HepG2 (cell line): ENCODE data around the gene GRB10. TPM values are rescaled to one million over a fixed set of nuclear protein-coding genes. Genes with fewer than 3 reads are reported as not detected.

Experiments used
- AGO2 ChIP-seq: fragments of 200-400 bp; formaldehyde crosslinking; optimal IDR thresholded peaks from 2 replicates; pipeline ENCODE3; 2017; ENCODE audit warnings: mild to moderate bottlenecking, low read depth, low read length, moderate library complexity
- ATF7-NPFF ChIP-seq: sonication (generic); formaldehyde crosslinking; IDR thresholded peaks from 2 replicates; pipeline ENCODE4 v1.8.1; 2023; ENCODE audit warnings: mild to moderate bottlenecking, low read depth, missing genetic modification reagents, moderate library complexity
- ERF ChIP-seq: IDR thresholded peaks from 2 replicates; pipeline ENCODE4 v1.6.1; 2018; ENCODE audit warnings: missing biosample characterization, missing genetic modification reagents
- FOXA1 ChIP-seq, 2 experiments: fragments of 450-650 bp in 1 of 2; sonication (generic) in 1 of 2; formaldehyde crosslinking in 1 of 2; IDR thresholded peaks; 2 replicates each; pipeline versions ENCODE4 v1.4.0 to v1.6.1; 2016 to 2020; ENCODE audit warnings: missing genetic modification reagents in 1 of 2
- GATAD2A ChIP-seq: IDR thresholded peaks from 2 replicates; pipeline ENCODE4 v1.6.1; 2016
- HNF4A ChIP-seq: sonication (generic); formaldehyde crosslinking; IDR thresholded peaks from 2 replicates; pipeline ENCODE4 v1.4.0; 2020; ENCODE audit warnings: missing genetic modification reagents
- JUNB ChIP-seq: sonication (generic); formaldehyde crosslinking; IDR thresholded peaks from 2 replicates; pipeline ENCODE4 v1.8.0; 2022; ENCODE audit warnings: missing genetic modification reagents, mild to moderate bottlenecking, borderline replicate concordance
- LCORL ChIP-seq, 2 experiments: fragments of 450-650 bp in 1 of 2; sonication (generic) in 1 of 2; formaldehyde crosslinking in 1 of 2; IDR thresholded peaks; 2 replicates each; pipeline versions ENCODE4 v1.5.0 to v1.6.1; 2017 to 2020; ENCODE audit warnings: antibody characterized with exemption in 1 of 2, missing genetic modification reagents in 1 of 2
- PBX2 ChIP-seq: IDR thresholded peaks from 2 replicates; pipeline ENCODE4 v1.6.1; 2016; ENCODE audit warnings: control low read depth
- REL ChIP-seq: sonication (generic); formaldehyde crosslinking; conservative IDR thresholded peaks from 2 replicates; pipeline ENCODE4 v1.8.0; 2022; ENCODE audit warnings: mild to moderate bottlenecking, missing genetic modification reagents, moderate library complexity
- REST ChIP-seq, 2 experiments: IDR thresholded peaks; 2 replicates each; pipeline ENCODE4 v1.6.1; 2011 to 2012; ENCODE audit warnings: low read length in 2 of 2, borderline replicate concordance in 1 of 2, low read depth in 1 of 2, mild to moderate bottlenecking in 1 of 2, moderate library complexity in 1 of 2
- REXO4 ChIP-seq: sonication (generic); formaldehyde crosslinking; IDR thresholded peaks from 2 replicates; pipeline ENCODE4 v1.8.0; 2022; ENCODE audit warnings: missing genetic modification reagents, mild to moderate bottlenecking, borderline replicate concordance
- TBX2 ChIP-seq: sonication (generic); formaldehyde crosslinking; IDR thresholded peaks from 2 replicates; pipeline ENCODE4 v1.5.0; 2020; ENCODE audit warnings: missing genetic modification reagents, mild to moderate bottlenecking, borderline replicate concordance
- TBX3 ChIP-seq: fragments of 450-650 bp; IDR thresholded peaks from 2 replicates; pipeline ENCODE4 v1.6.1; 2017; ENCODE audit warnings: antibody characterized with exemption, mild to moderate bottlenecking, inconsistent platforms, borderline replicate concordance
- TRIM22 ChIP-seq: fragments of 450-650 bp; IDR thresholded peaks from 2 replicates; pipeline ENCODE4 v1.6.1; 2017
- ZC3H4 ChIP-seq: sonication (generic); formaldehyde crosslinking; IDR thresholded peaks from 2 replicates; pipeline ENCODE4 v1.4.0; 2020; ENCODE audit warnings: missing genetic modification reagents, borderline replicate concordance
- ZNF660 ChIP-seq: sonication (generic); formaldehyde crosslinking; IDR thresholded peaks from 2 replicates; pipeline ENCODE4 v1.5.1; 2020; ENCODE audit warnings: mild to moderate bottlenecking, low read depth, missing genetic modification reagents, borderline replicate concordance
- ZNF678 ChIP-seq: sonication (generic); formaldehyde crosslinking; IDR thresholded peaks from 2 replicates; pipeline ENCODE4 v1.4.0; 2020; ENCODE audit warnings: mild to moderate bottlenecking, missing genetic modification reagents
- polyA plus RNA-seq, 8 experiments: library from polyadenylated mRNA; depleted of rRNA in 3 of 8; stranded (reverse) in 7 of 8; unstranded in 1 of 8; fragments of >200 nt; fragmentation: Illumina TruSeq in 4 of 8; extraction: Trizol in 4 of 8; gene quantifications; 2 replicates each; pipeline versions ENCODE4 v1.2.1 to v1.2.3, GENCODE V29; 2011 to 2016; ENCODE audit warnings: low read depth in 4 of 8, missing spikeins in 1 of 8, mixed read lengths in 1 of 8; ENCODE audit not compliant: insufficient read depth in 1 of 8
- total RNA-seq, 5 experiments: library from RNA; depleted of rRNA; stranded (reverse); fragments of >200 nt; fragmentation: Illumina TruSeq; extraction: Trizol; gene quantifications; 2 replicates each; pipeline ENCODE4 v1.2.3, GENCODE V29; 2016; ENCODE audit warnings: low read depth in 1 of 5
- TF ChIP-seq, protein P1 (sequence below): sonication (generic); formaldehyde crosslinking; IDR thresholded peaks from 2 replicates; pipeline ENCODE4 v1.5.1; 2020; ENCODE audit warnings: missing genetic modification reagents, mild to moderate bottlenecking, borderline replicate concordance
- TF ChIP-seq, protein P2 (sequence below): sonication (generic); formaldehyde crosslinking; IDR thresholded peaks from 2 replicates; pipeline ENCODE4 v1.4.0; 2020; ENCODE audit warnings: missing genetic modification reagents

The GRB10 gene
- total and polyA plus RNA-seq, 2 of the 13 experiments (the other 11 are each of a cell fraction or from before 2014, with no cell fraction given) = 4.0 to 6.8 TPM

- TF ChIP-seq GATAD2A (CRISPR knock-in tag) (peak; percentile 52; the same call in 1 of the 2 replicates), REST (IDR thresholded peaks at IDR 0.05; ENCODE audit: borderline replicate concordance in 1 of 2, low read depth in 1 of 2, low read length in 2 of 2) (no peak), TBX2 (CRISPR knock-in tag) (peak; percentile 56; the same call in 1 of the 2 replicates), TBX3 (peak; percentile 47; the same call in 1 of the 2 replicates), JUNB (no peak), LCORL (IDR thresholded peaks at IDR 0.05) (no peak), LCORL (CRISPR knock-in tag; IDR thresholded peaks at IDR 0.05) (no peak), REL (CRISPR knock-in tag) (no peak), TRIM22 (no peak), ZNF678 (CRISPR knock-in tag) (no peak), ZC3H4 (CRISPR knock-in tag) (no peak), PBX2 (no peak), ZNF660 (CRISPR knock-in tag) (no peak), AGO2 (no peak), HNF4A (CRISPR knock-in tag) (peak; percentile 43), ATF7-NPFF (no peak), ERF (CRISPR knock-in tag) (no peak), REXO4 (CRISPR knock-in tag) (no peak), FOXA1 (IDR thresholded peaks at IDR 0.05) (no peak), FOXA1 (CRISPR knock-in tag; IDR thresholded peaks at IDR 0.05) (peak; percentile 63)
- TF ChIP-seq, protein P1, sequence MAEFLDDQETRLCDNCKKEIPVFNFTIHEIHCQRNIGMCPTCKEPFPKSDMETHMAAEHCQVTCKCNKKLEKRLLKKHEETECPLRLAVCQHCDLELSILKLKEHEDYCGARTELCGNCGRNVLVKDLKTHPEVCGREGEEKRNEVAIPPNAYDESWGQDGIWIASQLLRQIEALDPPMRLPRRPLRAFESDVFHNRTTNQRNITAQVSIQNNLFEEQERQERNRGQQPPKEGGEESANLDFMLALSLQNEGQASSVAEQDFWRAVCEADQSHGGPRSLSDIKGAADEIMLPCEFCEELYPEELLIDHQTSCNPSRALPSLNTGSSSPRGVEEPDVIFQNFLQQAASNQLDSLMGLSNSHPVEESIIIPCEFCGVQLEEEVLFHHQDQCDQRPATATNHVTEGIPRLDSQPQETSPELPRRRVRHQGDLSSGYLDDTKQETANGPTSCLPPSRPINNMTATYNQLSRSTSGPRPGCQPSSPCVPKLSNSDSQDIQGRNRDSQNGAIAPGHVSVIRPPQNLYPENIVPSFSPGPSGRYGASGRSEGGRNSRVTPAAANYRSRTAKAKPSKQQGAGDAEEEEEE = no peak
- TF ChIP-seq, protein P2, sequence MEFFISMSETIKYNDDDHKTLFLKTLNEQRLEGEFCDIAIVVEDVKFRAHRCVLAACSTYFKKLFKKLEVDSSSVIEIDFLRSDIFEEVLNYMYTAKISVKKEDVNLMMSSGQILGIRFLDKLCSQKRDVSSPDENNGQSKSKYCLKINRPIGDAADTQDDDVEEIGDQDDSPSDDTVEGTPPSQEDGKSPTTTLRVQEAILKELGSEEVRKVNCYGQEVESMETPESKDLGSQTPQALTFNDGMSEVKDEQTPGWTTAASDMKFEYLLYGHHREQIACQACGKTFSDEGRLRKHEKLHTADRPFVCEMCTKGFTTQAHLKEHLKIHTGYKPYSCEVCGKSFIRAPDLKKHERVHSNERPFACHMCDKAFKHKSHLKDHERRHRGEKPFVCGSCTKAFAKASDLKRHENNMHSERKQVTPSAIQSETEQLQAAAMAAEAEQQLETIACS = no peak
Observed at GRCh38 chr7:50757703-50758390, 24.8 kb downstream of the GRB10 start (continued).
